Stimulated activated CD8-positive, alpha-beta memory T cell treated with anti-CD3 and anti-CD28 coated beads, Interleukin-15, amount 100 ng/mL, for 1 hour (primary cell): Measurements from ENCODE around the gene DPH6.
"Not testable (repeated sequence)": the region's sequence is repeated elsewhere in the genome, so short reads cannot be mapped to it uniquely, and the experiment has no call there.

ENCODE experiments used
- DNase-seq: peaks from one replicate; pipeline ENCODE4 v3.0.0-alpha.2; 2020; ENCODE audit warnings: low read depth

DPH6 gene

GRCh38 chr15:35329521-35329961 lies 216.4 kb downstream of the DPH6 start:
- DNase-seq = no peak

GRCh38 chr15:35328836-35329235 lies 217.1 kb downstream of the DPH6 start:
- DNase-seq = not testable (repeated sequence)

- no peak for DNase-seq
Measured at GRCh38 chr15:35327789-35328188, 218.2 kb downstream of the DPH6 start.

GRCh38 chr15:35325374-35325941 lies 220.5 kb downstream of the DPH6 start:
- DNase-seq = no peak

GRCh38 chr15:35323141-35323540 lies 222.8 kb downstream of the DPH6 start:
- no peak for DNase-seq

- DNase-seq = no peak
Measured at GRCh38 chr15:35321926-35322325, 224.0 kb downstream of the DPH6 start.

GRCh38 chr15:35320911-35321310 lies 225.1 kb downstream of the DPH6 start:
- no peak for DNase-seq
